ENCODE measurements around the gene SYT8. TPM values are rescaled to one million over a fixed set of nuclear protein-coding genes. Genes with fewer than 3 reads are reported as not detected.
"Not testable (repeated sequence)": the region's sequence is repeated elsewhere in the genome, so short reads cannot be mapped to it uniquely, and the experiment has no call there.

SYT8 gene
- total and polyA plus RNA-seq, 2 donors (not counting 1 experiment from before 2014, with no cell fraction given): not detected

DNA sequence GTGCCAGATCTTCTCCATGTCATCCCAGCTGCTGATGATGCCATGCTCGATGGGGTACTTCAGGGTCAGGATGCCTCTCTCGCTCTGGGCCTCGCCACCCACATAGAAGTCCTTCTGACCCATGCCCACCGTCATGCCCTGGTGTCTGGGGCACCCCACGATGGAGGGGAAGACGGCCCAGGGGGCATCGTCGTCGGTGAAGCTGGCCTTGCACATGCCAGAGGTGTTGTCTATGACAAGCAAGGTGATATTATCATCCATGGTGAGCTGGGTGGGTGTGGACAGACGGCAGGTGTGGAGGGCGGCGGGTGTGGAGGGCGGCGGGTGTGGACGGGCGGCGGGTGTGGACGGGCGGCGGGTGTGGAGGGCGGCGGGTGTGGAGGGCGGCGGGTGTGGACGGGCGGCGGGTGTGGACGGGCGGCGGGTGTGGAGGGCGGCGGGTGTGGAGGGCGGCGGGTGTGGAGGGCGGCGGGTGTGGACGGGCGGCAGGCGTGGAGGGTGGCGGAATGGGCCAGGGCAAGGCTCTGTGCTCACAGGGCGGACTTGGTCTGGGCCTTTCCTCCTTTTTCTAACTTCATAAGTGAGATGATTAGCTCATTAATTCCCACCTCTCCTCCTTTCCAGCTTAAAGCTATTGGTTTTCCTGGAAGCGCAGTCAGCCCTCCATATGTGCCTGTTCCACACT lies 30.8 kb upstream of the SYT8 start:
- H3K4me2 ChIP-seq (replicated peaks; ENCODE audit: low read depth, low read length, poor library complexity, severe bottlenecking); H3K9me3 Mint-ChIP-seq (ENCODE audit: insufficient read depth); H3K27ac Mint-ChIP-seq; H3K9me3 ChIP-seq (ENCODE audit: control extremely low read depth in 1 of 3, control insufficient read depth in 2 of 3, insufficient read depth in 1 of 3, low read length in 2 of 3); H3K4me3 ChIP-seq (ENCODE audit: control extremely low read depth in 1 of 5, extremely low read depth in 1 of 5, insufficient read depth in 1 of 5, low read depth in 2 of 5, low read length in 4 of 5); H3K4me1 Mint-ChIP-seq; H3K79me2 ChIP-seq (ENCODE audit: control insufficient read depth, insufficient read depth, low read length); DNase-seq; H3K9ac ChIP-seq (ENCODE audit: low read length); intact Hi-C loops (cut with micrococcal nuclease); H4K20me1 ChIP-seq (ENCODE audit: control insufficient read depth, insufficient read depth, low read length, poor library complexity, severe bottlenecking); H2AFZ ChIP-seq (ENCODE audit: insufficient read depth, low read depth, low read length, poor library complexity, severe bottlenecking); POLR2A ChIA-PET; H3K4me3 Mint-ChIP-seq; H3K4me1 ChIP-seq (ENCODE audit: control insufficient read depth in 2 of 2, insufficient read depth in 2 of 2, low read length in 2 of 2); H3K27ac ChIP-seq (ENCODE audit: low read length in 2 of 2); H3K36me3 ChIP-seq (replicated peaks in 1 of 2; ENCODE audit: control extremely low read depth in 1 of 2, control insufficient read depth in 1 of 2, extremely low read depth in 1 of 2, insufficient read depth in 2 of 2, low read length in 1 of 2); ATAC-seq (ENCODE audit: low read depth); H3K27me3 ChIP-seq (replicated peaks in 1 of 4; ENCODE audit: control extremely low read depth in 1 of 4, control insufficient read depth in 3 of 4, insufficient read depth in 4 of 4, low read length in 3 of 4): not testable (repeated sequence)
- CTCF ChIA-PET: interaction anchor here (2.0 kb wide), 1 partner anchor 110 kb away, joined by 6 read pairs; no protein-coding TSS in a partner anchor
- peaks cover 42% of the 10 kb centered on the region for H3K27me3 Mint-ChIP-seq
- WGBS (ENCODE audit: insufficient coverage): 94% methylated on average over 6 of the region's 42 CpGs

GRCh38 chr11:1805525-1805924 lies 29.3 kb upstream of the SYT8 start:
- intact Hi-C loops (cut with micrococcal nuclease): no loop called here

More at GRCh38 chr11:1805525-1805924, 29.3 kb upstream of the SYT8 start:
- ChIA-PET CTCF (interaction anchor here (0.7 kb wide), 2 partner anchors 27 to 112 kb away, joined by 3 read pairs; no protein-coding TSS in a partner anchor), POLR2A (interaction anchor here (0.6 kb wide), 1 partner anchor 43 kb away, joined by 6 read pairs; no protein-coding TSS in a partner anchor)
- peaks cover 0 to 5% (median 0%) of the 10 kb centered on the region in 3 donors for H3K9me3 ChIP-seq (ENCODE audit: control extremely low read depth in 1 of 3, control insufficient read depth in 2 of 3, insufficient read depth in 1 of 3, low read length in 2 of 3)
- H3K27me3 ChIP-seq (replicated peaks in 1 of 4; ENCODE audit: control extremely low read depth in 1 of 4, control insufficient read depth in 3 of 4, insufficient read depth in 4 of 4, low read length in 3 of 4): peaks cover 0 to 4% (median 0%) of the 10 kb centered on the region in 4 experiments
- DNase-seq (no peak), ATAC-seq (ENCODE audit: low read depth) (no peak)
- no peaks in the 10 kb centered on the region for H3K4me1 Mint-ChIP-seq
- H3K4me1 ChIP-seq (ENCODE audit: control insufficient read depth in 2 of 2, insufficient read depth in 2 of 2, low read length in 2 of 2): no peaks in the 10 kb centered on the region
- no peaks in the 10 kb centered on the region for H3K9me3 Mint-ChIP-seq (ENCODE audit: insufficient read depth)
- WGBS (ENCODE audit: insufficient coverage): 95% methylated on average over 14 of the region's 15 CpGs
- TF ChIP-seq, protein P1, sequence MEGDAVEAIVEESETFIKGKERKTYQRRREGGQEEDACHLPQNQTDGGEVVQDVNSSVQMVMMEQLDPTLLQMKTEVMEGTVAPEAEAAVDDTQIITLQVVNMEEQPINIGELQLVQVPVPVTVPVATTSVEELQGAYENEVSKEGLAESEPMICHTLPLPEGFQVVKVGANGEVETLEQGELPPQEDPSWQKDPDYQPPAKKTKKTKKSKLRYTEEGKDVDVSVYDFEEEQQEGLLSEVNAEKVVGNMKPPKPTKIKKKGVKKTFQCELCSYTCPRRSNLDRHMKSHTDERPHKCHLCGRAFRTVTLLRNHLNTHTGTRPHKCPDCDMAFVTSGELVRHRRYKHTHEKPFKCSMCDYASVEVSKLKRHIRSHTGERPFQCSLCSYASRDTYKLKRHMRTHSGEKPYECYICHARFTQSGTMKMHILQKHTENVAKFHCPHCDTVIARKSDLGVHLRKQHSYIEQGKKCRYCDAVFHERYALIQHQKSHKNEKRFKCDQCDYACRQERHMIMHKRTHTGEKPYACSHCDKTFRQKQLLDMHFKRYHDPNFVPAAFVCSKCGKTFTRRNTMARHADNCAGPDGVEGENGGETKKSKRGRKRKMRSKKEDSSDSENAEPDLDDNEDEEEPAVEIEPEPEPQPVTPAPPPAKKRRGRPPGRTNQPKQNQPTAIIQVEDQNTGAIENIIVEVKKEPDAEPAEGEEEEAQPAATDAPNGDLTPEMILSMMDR (IDR thresholded peaks at IDR 0.05): no peak
- TF ChIP-seq EZH2 (IDR thresholded peaks at IDR 0.05; ENCODE audit: borderline replicate concordance, insufficient read depth, low read depth, low read length, poor library complexity, severe bottlenecking): no peak
- no peaks in the 10 kb centered on the region for H3K36me3 ChIP-seq (replicated peaks in 1 of 2; ENCODE audit: control extremely low read depth in 1 of 2, control insufficient read depth in 1 of 2, extremely low read depth in 1 of 2, insufficient read depth in 2 of 2, low read length in 1 of 2)
- no peak overlapping the region for H3K4me3 ChIP-seq (ENCODE audit: control extremely low read depth in 1 of 5, extremely low read depth in 1 of 5, insufficient read depth in 1 of 5, low read depth in 2 of 5, low read length in 4 of 5)
- peaks cover 47% of the 10 kb centered on the region for H3K27me3 Mint-ChIP-seq
- H3K4me2 ChIP-seq (replicated peaks; ENCODE audit: low read depth, low read length, poor library complexity, severe bottlenecking): no peak overlapping the region
- no peak overlapping the region for H3K27ac Mint-ChIP-seq
- H3K4me3 Mint-ChIP-seq: no peak overlapping the region
- H3K79me2 ChIP-seq (ENCODE audit: control insufficient read depth, insufficient read depth, low read length): no peaks in the 10 kb centered on the region
- no peak overlapping the region for H2AFZ ChIP-seq (ENCODE audit: insufficient read depth, low read depth, low read length, poor library complexity, severe bottlenecking)
- no peak overlapping the region for H3K27ac ChIP-seq (ENCODE audit: low read length in 2 of 2)
- no peak overlapping the region for H3K9ac ChIP-seq (ENCODE audit: low read length)
- no peaks in the 10 kb centered on the region for H4K20me1 ChIP-seq (ENCODE audit: control insufficient read depth, insufficient read depth, low read length, poor library complexity, severe bottlenecking)

Data from B cell (primary cell).